A673 (cell line): Measurements from ENCODE around the gene BCAR3. TPM values are rescaled to one million over a fixed set of nuclear protein-coding genes. Genes with fewer than 3 reads are reported as not detected.
A peak's percentile ranks its signal among the peaks of the same experiment; 100 is the strongest.

ENCODE experiments used
- BruUV-seq: library from RNA; stranded (reverse); fragments of 400-500 nt; replicated peaks from 2 replicates; lab custom pipeline; 2021; lab: Mats Ljungman, UMichigan
- CTCF ChIA-PET: fragments of 300-600 bp; sonication (Branson Sonifier 250); formaldehyde crosslinking; loops from one replicate; lab custom pipeline; 2022; ENCODE audit warnings: antibody characterized with exemption; lab: Charles Lee
- POLR2A ChIA-PET: fragments of 300-600 bp; sonication (Branson Sonifier 250); formaldehyde crosslinking; loops from one replicate; lab custom pipeline; 2022; ENCODE audit warnings: antibody characterized with exemption; ENCODE audit not compliant: low non-redundant PET; lab: Charles Lee
- DNase-seq: peaks from one replicate; pipeline ENCODE4 v3.0.0-alpha.2; 2015; ENCODE audit warnings: low spot score
- H3K27ac ChIP-seq: fragments of 200-600 bp; sonication (generic); 2 replicates; pipeline ENCODE4 v1.5.1; 2016; ENCODE audit warnings: mixed run types, low read depth, mild to moderate bottlenecking, mixed read lengths, antibody characterized with exemption, low read length; ENCODE audit not compliant: poor library complexity, severe bottlenecking
- H3K27me3 ChIP-seq: fragments of 200-600 bp; sonication (generic); replicated peaks from 2 replicates; pipeline ENCODE4 v1.6.1; 2017; ENCODE audit warnings: mixed run types, low read depth, mild to moderate bottlenecking, mixed read lengths, antibody characterized with exemption, low read length; ENCODE audit not compliant: insufficient read depth, poor library complexity
- H3K36me3 ChIP-seq: fragments of 200-600 bp; sonication (generic); 2 replicates; pipeline ENCODE4 v1.6.1; 2016; ENCODE audit warnings: mixed run types, mild to moderate bottlenecking, mixed read lengths, antibody characterized with exemption, low read length; ENCODE audit not compliant: insufficient read depth, poor library complexity, severe bottlenecking
- H3K4me1 ChIP-seq: fragments of 200-600 bp; sonication (generic); 2 replicates; pipeline ENCODE4 v1.6.1; 2017; ENCODE audit warnings: mixed run types, mild to moderate bottlenecking, mixed read lengths, antibody characterized with exemption, low read length; ENCODE audit not compliant: insufficient read depth, poor library complexity, severe bottlenecking
- H3K4me3 ChIP-seq: fragments of 200-600 bp; sonication (generic); 2 replicates; pipeline ENCODE4 v1.5.1; 2016; ENCODE audit warnings: low read depth, mixed run types, mild to moderate bottlenecking, mixed read lengths, low read length; ENCODE audit not compliant: poor library complexity, severe bottlenecking
- H3K9me3 ChIP-seq: fragments of 200-600 bp; sonication (generic); 2 replicates; pipeline ENCODE4 v1.6.1; 2016; ENCODE audit warnings: mixed run types, low read depth, mild to moderate bottlenecking, mixed read lengths, antibody characterized with exemption, low read length; ENCODE audit not compliant: poor library complexity, severe bottlenecking
- CTCF ChIP-seq: fragments of 300-800, 200-600 bp; sonication (generic); conservative IDR thresholded peaks from 2 replicates; pipeline ENCODE4 v1.5.1; 2017; ENCODE audit warnings: low read depth, mild to moderate bottlenecking, antibody characterized with exemption, low read length, moderate library complexity, mixed read lengths
- EZH2 ChIP-seq: fragments of 200-600 bp; sonication (generic); IDR thresholded peaks from 2 replicates; pipeline ENCODE4 v1.6.1; 2017; ENCODE audit warnings: borderline replicate concordance, low read depth, mild to moderate bottlenecking, mixed read lengths, antibody characterized with exemption, low read length; ENCODE audit not compliant: poor library complexity, severe bottlenecking
- intact Hi-C: fragments of 100-400 bp; cut with micrococcal nuclease; formaldehyde crosslinking; loops from one replicate; pipeline ENCODE4 v1.10.0; 2022; ENCODE audit not compliant: unreplicated experiment
- total RNA-seq: library from RNA; stranded (reverse); gene quantifications from 2 replicates; pipeline ENCODE4 v1.2.3, GENCODE V29; 2021

Gene BCAR3
- total RNA-seq, 1 experiment from 2014 or later = 0.90 TPM

- Histone ChIP-seq H3K27ac (no peak overlapping the region), H3K27me3 (no peaks in the 10 kb centered on the region), H3K36me3 (no peaks in the 10 kb centered on the region), H3K4me1 (no peaks in the 10 kb centered on the region), H3K9me3 (no peaks in the 10 kb centered on the region), H3K4me3 (no peak overlapping the region)
- TF ChIP-seq EZH2 = no peak
- TF ChIP-seq CTCF = no peak
- intact Hi-C loops = no loop called here
- ChIA-PET POLR2A (no interaction called here), CTCF (no interaction called here)
- DNase-seq = peak; percentile 47
- BruUV-seq = no TSS peak
These were observed 14.8 kb downstream of the BCAR3 start for GRCh38 chr1:93666613-93667384.

GRCh38 chr1:93665015-93665414 is 16.6 kb downstream of the BCAR3 start:
- no peaks in the 10 kb centered on the region for H3K4me1 ChIP-seq
- no peaks in the 10 kb centered on the region for H3K36me3 ChIP-seq
- no peaks in the 10 kb centered on the region for H3K27me3 ChIP-seq
- CTCF ChIA-PET = no interaction called here
- no TSS peak for BruUV-seq
- no peak for TF ChIP-seq CTCF
- TF ChIP-seq EZH2 = no peak
- H3K27ac ChIP-seq = no peak overlapping the region
- POLR2A ChIA-PET = no interaction called here
- intact Hi-C loops = no loop called here
- H3K4me3 ChIP-seq = no peak overlapping the region
- DNase-seq = no peak
- no peaks in the 10 kb centered on the region for H3K9me3 ChIP-seq

GRCh38 chr1:93663208-93663614 is 18.4 kb downstream of the BCAR3 start:
- CTCF ChIA-PET = no interaction called here
- intact Hi-C loops = no loop called here
- H3K27ac ChIP-seq = no peak overlapping the region
- H3K9me3 ChIP-seq = no peaks in the 10 kb centered on the region
- POLR2A ChIA-PET = no interaction called here
- no peaks in the 10 kb centered on the region for H3K27me3 ChIP-seq
- no peaks in the 10 kb centered on the region for H3K36me3 ChIP-seq
- BruUV-seq = no TSS peak
- DNase-seq = no peak
- H3K4me1 ChIP-seq = no peaks in the 10 kb centered on the region
- no peak overlapping the region for H3K4me3 ChIP-seq
- no peak for TF ChIP-seq EZH2
- no peak for TF ChIP-seq CTCF
